ENCODE results near the gene HORMAD2. TPM values are rescaled to one million over a fixed set of nuclear protein-coding genes. Genes with fewer than 3 reads are reported as not detected.

HORMAD2 gene
- total and polyA plus RNA-seq, 2 donors from 2014 or later, result not detected

DNA sequence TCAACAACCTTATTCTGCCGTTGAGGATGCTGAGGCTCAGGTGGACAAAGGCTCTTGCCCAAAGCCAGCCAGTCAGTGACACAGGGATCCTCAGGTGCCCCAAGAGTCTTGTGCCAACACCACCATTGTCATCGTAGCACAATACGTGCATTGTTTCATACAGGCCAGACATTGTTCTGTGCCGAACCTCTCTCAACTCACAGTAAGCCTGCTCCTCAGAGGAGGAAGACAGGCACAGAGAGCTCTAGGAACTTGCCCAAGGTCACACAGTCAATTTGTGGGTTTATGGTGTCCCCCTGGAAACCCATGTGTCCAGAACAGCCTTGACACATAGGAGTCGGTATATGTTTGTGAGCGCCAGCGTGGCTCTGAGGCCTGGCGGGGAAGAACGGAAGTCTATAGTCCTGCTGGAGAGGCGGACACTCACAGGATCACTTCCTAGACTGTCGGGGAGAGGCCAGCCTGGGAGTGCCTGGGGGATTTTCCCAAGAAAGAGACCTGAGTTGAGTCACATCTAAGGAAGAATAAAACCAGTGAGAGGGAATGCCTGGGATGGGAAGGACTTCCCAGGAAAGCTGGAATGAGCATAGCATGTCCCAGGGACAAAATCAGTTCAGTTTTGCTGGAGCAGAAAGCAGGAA lies 146.0 kb downstream of the HORMAD2 start:
- Histone ChIP-seq H3K9me3 (ENCODE audit: control insufficient read depth in 2 of 3, insufficient read depth in 1 of 3, low read length in 3 of 3) (no peaks in the 10 kb centered on the region), H3K36me3 (ENCODE audit: control insufficient read depth in 2 of 3, insufficient read depth in 3 of 3, low read length in 3 of 3) (no peaks in the 10 kb centered on the region), H3K4me3 (ENCODE audit: low read length in 3 of 3) (no peak overlapping the region), H3K27ac (ENCODE audit: low read depth in 2 of 2, low read length in 2 of 2) (no peak overlapping the region), H3K4me1 (ENCODE audit: control insufficient read depth in 2 of 3, insufficient read depth in 2 of 3, low read depth in 1 of 3, low read length in 3 of 3) (peaks cover 0 to 6% (median 0%) of the 10 kb centered on the region in 3 donors), H3K27me3 (ENCODE audit: control insufficient read depth, insufficient read depth, low read length) (no peaks in the 10 kb centered on the region), H3K9ac (ENCODE audit: low read length in 3 of 3) (no peak overlapping the region)
- intact Hi-C loops (cut with DNase I), result no loop called here
- no peak for FAIRE-seq
- TF ChIP-seq, protein P1, sequence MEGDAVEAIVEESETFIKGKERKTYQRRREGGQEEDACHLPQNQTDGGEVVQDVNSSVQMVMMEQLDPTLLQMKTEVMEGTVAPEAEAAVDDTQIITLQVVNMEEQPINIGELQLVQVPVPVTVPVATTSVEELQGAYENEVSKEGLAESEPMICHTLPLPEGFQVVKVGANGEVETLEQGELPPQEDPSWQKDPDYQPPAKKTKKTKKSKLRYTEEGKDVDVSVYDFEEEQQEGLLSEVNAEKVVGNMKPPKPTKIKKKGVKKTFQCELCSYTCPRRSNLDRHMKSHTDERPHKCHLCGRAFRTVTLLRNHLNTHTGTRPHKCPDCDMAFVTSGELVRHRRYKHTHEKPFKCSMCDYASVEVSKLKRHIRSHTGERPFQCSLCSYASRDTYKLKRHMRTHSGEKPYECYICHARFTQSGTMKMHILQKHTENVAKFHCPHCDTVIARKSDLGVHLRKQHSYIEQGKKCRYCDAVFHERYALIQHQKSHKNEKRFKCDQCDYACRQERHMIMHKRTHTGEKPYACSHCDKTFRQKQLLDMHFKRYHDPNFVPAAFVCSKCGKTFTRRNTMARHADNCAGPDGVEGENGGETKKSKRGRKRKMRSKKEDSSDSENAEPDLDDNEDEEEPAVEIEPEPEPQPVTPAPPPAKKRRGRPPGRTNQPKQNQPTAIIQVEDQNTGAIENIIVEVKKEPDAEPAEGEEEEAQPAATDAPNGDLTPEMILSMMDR (IDR thresholded peaks at IDR 0.05; ENCODE audit: borderline replicate concordance, extremely low read depth, insufficient read depth), result no peak
- DNase-seq, result no peak

Other genes starting within 250 kb of the HORMAD2 start
- gene ASCC2, start 242.2 kb upstream of the HORMAD2 start, total RNA-seq, result 51.3 TPM
- gene ASCC2, start 242.2 kb upstream of the HORMAD2 start, polyA plus RNA-seq (ENCODE audit: insufficient read depth, low read depth, low replicate concordance), result 41.9 TPM
- gene MTMR3, start 197.3 kb upstream of the HORMAD2 start, total RNA-seq, result 56.2 TPM
- gene MTMR3, start 197.3 kb upstream of the HORMAD2 start, polyA plus RNA-seq (ENCODE audit: insufficient read depth, low read depth, low replicate concordance), result 9.6 TPM
- 10.7 TPM for gene LIF, start 166.3 kb downstream of the HORMAD2 start, total RNA-seq
- 0.67 TPM for gene LIF, start 166.3 kb downstream of the HORMAD2 start, polyA plus RNA-seq (ENCODE audit: insufficient read depth, low read depth, low replicate concordance)
- gene OSM, start 186.4 kb downstream of the HORMAD2 start, total RNA-seq, result 1.2 TPM
- gene OSM, start 186.4 kb downstream of the HORMAD2 start, polyA plus RNA-seq (ENCODE audit: insufficient read depth, low read depth, low replicate concordance), result 0.56 TPM
- 16.5 TPM for gene CASTOR1, start 209.0 kb downstream of the HORMAD2 start, total RNA-seq
- 71.7 TPM for gene CASTOR1, start 209.0 kb downstream of the HORMAD2 start, polyA plus RNA-seq (ENCODE audit: insufficient read depth, low read depth, low replicate concordance)
- 34.5 TPM for gene TBC1D10A, start 246.5 kb downstream of the HORMAD2 start, total RNA-seq
- 31.0 TPM for gene TBC1D10A, start 246.5 kb downstream of the HORMAD2 start, polyA plus RNA-seq (ENCODE audit: insufficient read depth, low read depth, low replicate concordance)